IPS DF 4.7 (cell line): Measurements from ENCODE around the gene RAB11FIP4.

Source experiments
- DNase-seq: peaks from one replicate; pipeline ENCODE4 v3.0.0-alpha.2; 2013; ENCODE audit warnings: low spot score; ENCODE audit errors: extremely low read depth

The RAB11FIP4 gene

DNA sequence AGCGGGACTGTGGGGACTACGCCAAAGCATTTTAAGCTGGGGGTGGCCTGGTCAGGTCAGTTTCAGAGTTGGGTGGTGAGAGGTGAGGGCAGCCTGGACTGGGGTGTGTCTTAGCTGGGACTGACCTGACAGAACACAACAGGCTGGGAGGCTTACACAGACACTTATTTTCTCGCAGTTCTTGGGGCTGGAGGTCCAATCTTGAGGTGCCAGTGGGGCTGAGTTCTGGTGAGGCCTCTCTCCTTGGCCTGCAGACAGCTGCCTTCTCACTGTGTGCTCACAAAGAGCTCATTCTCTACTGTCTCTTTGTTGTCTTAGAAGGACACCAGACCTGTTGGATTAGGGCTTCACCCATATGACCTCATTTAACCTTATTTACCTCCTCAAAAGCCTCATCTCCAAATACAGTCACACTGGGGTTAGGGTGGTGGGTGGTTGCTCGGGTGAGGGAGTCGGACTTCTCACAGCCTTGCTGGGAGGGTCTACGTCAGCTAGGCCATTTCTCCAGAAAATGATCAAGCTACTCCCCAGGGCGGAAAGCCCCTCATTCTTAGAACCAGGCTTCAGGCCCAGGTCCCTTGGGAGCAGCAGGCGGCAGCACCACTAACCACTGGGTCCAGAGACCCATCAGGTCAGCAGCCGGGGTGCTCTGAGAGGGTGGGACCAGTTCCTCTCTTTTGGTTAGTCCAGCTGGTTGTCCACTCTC is 149.3 kb downstream of the RAB11FIP4 start:
- DNase-seq: no peak

- no peak for DNase-seq
Measured at GRCh38 chr17:31541559-31541958, 150.1 kb downstream of the RAB11FIP4 start.

DNA sequence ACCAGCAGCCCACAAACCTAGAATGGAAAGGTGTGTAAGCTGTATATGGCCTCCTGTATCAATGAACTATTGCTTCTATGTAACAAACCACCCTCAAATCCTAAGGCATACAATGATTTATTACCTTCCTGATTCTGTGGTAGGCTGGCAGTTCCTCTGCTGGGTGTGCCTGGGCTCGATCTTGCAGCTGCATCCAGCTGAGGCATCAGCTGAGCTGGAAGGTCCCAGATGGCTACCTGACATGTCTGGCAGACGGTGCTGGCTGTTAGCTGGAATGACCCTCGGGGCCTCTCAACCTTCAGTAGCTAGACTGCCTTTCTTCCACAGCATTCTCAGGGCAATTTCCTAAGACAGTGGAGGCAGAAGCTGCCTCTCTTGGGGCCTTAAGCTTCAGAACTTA is 152.7 kb downstream of the RAB11FIP4 start:
- no peak for DNase-seq

GRCh38 chr17:31546650-31547049 is 155.2 kb downstream of the RAB11FIP4 start:
- DNase-seq: no peak

GRCh38 chr17:31548709-31549108 is 157.2 kb downstream of the RAB11FIP4 start:
- no peak for DNase-seq

DNA sequence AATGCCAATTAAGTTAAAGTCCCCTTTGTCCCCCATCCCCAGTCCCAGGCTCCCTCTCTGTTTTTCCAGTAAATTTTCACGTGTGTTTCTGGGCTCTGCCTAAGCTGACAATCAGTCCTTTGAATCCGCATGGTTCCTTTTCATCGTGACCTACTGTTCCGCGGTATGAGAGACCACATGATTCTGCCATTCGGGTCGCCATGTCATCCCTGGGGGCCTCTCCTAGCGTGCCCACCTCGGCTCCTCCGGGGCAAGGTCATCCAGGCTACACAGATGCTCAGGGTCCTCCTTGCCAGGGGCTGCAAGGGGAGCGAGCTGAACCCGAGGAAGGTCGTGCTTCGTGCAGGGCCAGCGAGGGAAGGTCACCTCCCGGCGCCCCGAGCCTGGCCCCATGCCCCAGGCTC is 157.6 kb downstream of the RAB11FIP4 start:
- DNase-seq: no peak

- no peak for DNase-seq
Measured at GRCh38 chr17:31549525-31550388, 158.3 kb downstream of the RAB11FIP4 start.

GRCh38 chr17:31550389-31551056 is 159.0 kb downstream of the RAB11FIP4 start:
- no peak for DNase-seq

GRCh38 chr17:31552568-31552967 is 161.1 kb downstream of the RAB11FIP4 start:
- no peak for DNase-seq

DNA sequence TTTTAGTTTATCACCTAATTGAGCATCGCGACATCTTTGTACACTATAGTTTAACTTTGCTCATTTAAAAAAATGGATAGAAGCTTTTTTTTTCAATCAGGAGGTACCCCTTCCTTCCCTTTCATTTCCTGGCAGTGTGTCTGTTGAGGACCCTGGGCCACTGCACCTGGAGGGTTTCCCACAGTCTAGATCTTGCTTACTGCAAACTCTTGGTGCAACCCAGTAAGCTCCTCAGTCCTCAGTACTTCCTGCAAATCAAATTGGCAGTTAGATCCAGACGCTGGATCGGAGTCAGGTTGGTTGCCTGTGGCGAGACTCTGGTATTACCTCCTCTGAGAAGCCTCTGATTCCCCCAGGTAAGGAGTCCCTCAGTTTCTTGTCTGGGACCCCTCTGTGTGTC is 162.0 kb downstream of the RAB11FIP4 start:
- no peak for DNase-seq

- DNase-seq: no peak
Measured at GRCh38 chr17:31554930-31555329, 163.5 kb downstream of the RAB11FIP4 start.

- DNase-seq: no peak
Measured at GRCh38 chr17:31556969-31557645, 165.6 kb downstream of the RAB11FIP4 start.

GRCh38 chr17:31558748-31559583 is 167.5 kb downstream of the RAB11FIP4 start:
- DNase-seq: no peak

GRCh38 chr17:31559584-31560501 is 168.4 kb downstream of the RAB11FIP4 start:
- DNase-seq: no peak

GRCh38 chr17:31560616-31561235 is 169.3 kb downstream of the RAB11FIP4 start:
- DNase-seq: no peak

GRCh38 chr17:31561469-31562375 is 170.2 kb downstream of the RAB11FIP4 start:
- DNase-seq: no peak

GRCh38 chr17:31562376-31562840 is 170.9 kb downstream of the RAB11FIP4 start:
- no peak for DNase-seq

GRCh38 chr17:31564291-31564690 is 172.8 kb downstream of the RAB11FIP4 start:
- DNase-seq: no peak
